Measurements from ENCODE around the gene SLC16A5.
A peak's percentile ranks its signal among the peaks of the same experiment; 100 is the strongest.

Gene SLC16A5

GRCh38 chr17:75074532-75074931, 13.2 kb upstream of the SLC16A5 start:
- Histone ChIP-seq H3K4me3 (ENCODE audit: insufficient read depth, low read depth, low read length, poor library complexity, severe bottlenecking) (no peak overlapping the region), H3K9me3 (ENCODE audit: control insufficient read depth, low read length) (no peaks in the 10 kb centered on the region), H3K27ac (ENCODE audit: insufficient read depth, low read length, poor library complexity, severe bottlenecking) (no peak overlapping the region), H3K36me3 (ENCODE audit: control insufficient read depth, insufficient read depth, low read length) (no peaks in the 10 kb centered on the region), H3K4me1 (ENCODE audit: control insufficient read depth, insufficient read depth, low read length, poor library complexity, severe bottlenecking) (peaks cover 10% of the 10 kb centered on the region), H3K27me3 (replicated peaks; ENCODE audit: control insufficient read depth, insufficient read depth, low read length, poor library complexity, severe bottlenecking) (no peaks in the 10 kb centered on the region)
- DNase-seq = no peak

GRCh38 chr17:75075597-75076336, 12.0 kb upstream of the SLC16A5 start:
- Histone ChIP-seq H3K27me3 (replicated peaks; ENCODE audit: control insufficient read depth, insufficient read depth, low read length, poor library complexity, severe bottlenecking) (no peaks in the 10 kb centered on the region), H3K27ac (ENCODE audit: insufficient read depth, low read length, poor library complexity, severe bottlenecking) (no peak overlapping the region), H3K36me3 (ENCODE audit: control insufficient read depth, insufficient read depth, low read length) (no peaks in the 10 kb centered on the region), H3K9me3 (ENCODE audit: control insufficient read depth, low read length) (no peaks in the 10 kb centered on the region), H3K4me1 (ENCODE audit: control insufficient read depth, insufficient read depth, low read length, poor library complexity, severe bottlenecking) (peaks cover 10% of the 10 kb centered on the region), H3K4me3 (ENCODE audit: insufficient read depth, low read depth, low read length, poor library complexity, severe bottlenecking) (no peak overlapping the region)
- no peak for DNase-seq

GRCh38 chr17:75077072-75077495, 10.7 kb upstream of the SLC16A5 start:
- no peak for DNase-seq
- no peaks in the 10 kb centered on the region for H3K27me3 ChIP-seq (replicated peaks; ENCODE audit: control insufficient read depth, insufficient read depth, low read length, poor library complexity, severe bottlenecking)
- no peaks in the 10 kb centered on the region for H3K9me3 ChIP-seq (ENCODE audit: control insufficient read depth, low read length)
- H3K27ac ChIP-seq (ENCODE audit: insufficient read depth, low read length, poor library complexity, severe bottlenecking) = peak overlapping the region; percentile 32
- H3K4me3 ChIP-seq (ENCODE audit: insufficient read depth, low read depth, low read length, poor library complexity, severe bottlenecking) = peak overlapping the region; percentile 52
- peaks cover 10% of the 10 kb centered on the region for H3K4me1 ChIP-seq (ENCODE audit: control insufficient read depth, insufficient read depth, low read length, poor library complexity, severe bottlenecking)
- H3K36me3 ChIP-seq (ENCODE audit: control insufficient read depth, insufficient read depth, low read length) = no peaks in the 10 kb centered on the region

GRCh38 chr17:75077496-75078283, 10.1 kb upstream of the SLC16A5 start:
- Histone ChIP-seq H3K4me1 (ENCODE audit: control insufficient read depth, insufficient read depth, low read length, poor library complexity, severe bottlenecking) (peaks cover 10% of the 10 kb centered on the region), H3K27me3 (replicated peaks; ENCODE audit: control insufficient read depth, insufficient read depth, low read length, poor library complexity, severe bottlenecking) (no peaks in the 10 kb centered on the region), H3K9me3 (ENCODE audit: control insufficient read depth, low read length) (no peaks in the 10 kb centered on the region), H3K36me3 (ENCODE audit: control insufficient read depth, insufficient read depth, low read length) (no peaks in the 10 kb centered on the region), H3K4me3 (ENCODE audit: insufficient read depth, low read depth, low read length, poor library complexity, severe bottlenecking) (peak overlapping the region; percentile 52), H3K27ac (ENCODE audit: insufficient read depth, low read length, poor library complexity, severe bottlenecking) (peak overlapping the region; percentile 32)
- peak in 1 of 3 donors; percentile 16 for DNase-seq

GRCh38 chr17:75078284-75079022, 9.3 kb upstream of the SLC16A5 start:
- no peaks in the 10 kb centered on the region for H3K36me3 ChIP-seq (ENCODE audit: control insufficient read depth, insufficient read depth, low read length)
- no peak overlapping the region for H3K27ac ChIP-seq (ENCODE audit: insufficient read depth, low read length, poor library complexity, severe bottlenecking)
- H3K4me3 ChIP-seq (ENCODE audit: insufficient read depth, low read depth, low read length, poor library complexity, severe bottlenecking) = no peak overlapping the region
- no peaks in the 10 kb centered on the region for H3K9me3 ChIP-seq (ENCODE audit: control insufficient read depth, low read length)
- H3K4me1 ChIP-seq (ENCODE audit: control insufficient read depth, insufficient read depth, low read length, poor library complexity, severe bottlenecking) = peaks cover 10% of the 10 kb centered on the region
- DNase-seq = no peak
- H3K27me3 ChIP-seq (replicated peaks; ENCODE audit: control insufficient read depth, insufficient read depth, low read length, poor library complexity, severe bottlenecking) = no peaks in the 10 kb centered on the region

- no peak overlapping the region for H3K4me3 ChIP-seq (ENCODE audit: insufficient read depth, low read depth, low read length, poor library complexity, severe bottlenecking)
- DNase-seq = no peak
- no peaks in the 10 kb centered on the region for H3K27me3 ChIP-seq (replicated peaks; ENCODE audit: control insufficient read depth, insufficient read depth, low read length, poor library complexity, severe bottlenecking)
- no peak overlapping the region for H3K27ac ChIP-seq (ENCODE audit: insufficient read depth, low read length, poor library complexity, severe bottlenecking)
- H3K9me3 ChIP-seq (ENCODE audit: control insufficient read depth, low read length) = no peaks in the 10 kb centered on the region
- H3K4me1 ChIP-seq (ENCODE audit: control insufficient read depth, insufficient read depth, low read length, poor library complexity, severe bottlenecking) = peaks cover 11% of the 10 kb centered on the region
- H3K36me3 ChIP-seq (ENCODE audit: control insufficient read depth, insufficient read depth, low read length) = no peaks in the 10 kb centered on the region
Measured at GRCh38 chr17:75079023-75079373, 8.8 kb upstream of the SLC16A5 start.

- Histone ChIP-seq H3K4me3 (ENCODE audit: insufficient read depth, low read depth, low read length, poor library complexity, severe bottlenecking) (no peak overlapping the region), H3K36me3 (ENCODE audit: control insufficient read depth, insufficient read depth, low read length) (no peaks in the 10 kb centered on the region), H3K4me1 (ENCODE audit: control insufficient read depth, insufficient read depth, low read length, poor library complexity, severe bottlenecking) (peaks cover 15% of the 10 kb centered on the region), H3K9me3 (ENCODE audit: control insufficient read depth, low read length) (no peaks in the 10 kb centered on the region), H3K27ac (ENCODE audit: insufficient read depth, low read length, poor library complexity, severe bottlenecking) (no peak overlapping the region), H3K27me3 (replicated peaks; ENCODE audit: control insufficient read depth, insufficient read depth, low read length, poor library complexity, severe bottlenecking) (no peaks in the 10 kb centered on the region)
- no peak for DNase-seq
Measured at GRCh38 chr17:75081611-75082540, 5.9 kb upstream of the SLC16A5 start.

GRCh38 chr17:75082683-75083082, 5.1 kb upstream of the SLC16A5 start:
- peaks cover 17% of the 10 kb centered on the region for H3K4me1 ChIP-seq (ENCODE audit: control insufficient read depth, insufficient read depth, low read length, poor library complexity, severe bottlenecking)
- H3K27me3 ChIP-seq (replicated peaks; ENCODE audit: control insufficient read depth, insufficient read depth, low read length, poor library complexity, severe bottlenecking) = no peaks in the 10 kb centered on the region
- H3K4me3 ChIP-seq (ENCODE audit: insufficient read depth, low read depth, low read length, poor library complexity, severe bottlenecking) = no peak overlapping the region
- no peaks in the 10 kb centered on the region for H3K36me3 ChIP-seq (ENCODE audit: control insufficient read depth, insufficient read depth, low read length)
- no peaks in the 10 kb centered on the region for H3K9me3 ChIP-seq (ENCODE audit: control insufficient read depth, low read length)
- no peak for DNase-seq
- no peak overlapping the region for H3K27ac ChIP-seq (ENCODE audit: insufficient read depth, low read length, poor library complexity, severe bottlenecking)

- H3K4me1 ChIP-seq (ENCODE audit: control insufficient read depth, insufficient read depth, low read length, poor library complexity, severe bottlenecking) = peaks cover 10% of the 10 kb centered on the region
- no peaks in the 10 kb centered on the region for H3K27me3 ChIP-seq (replicated peaks; ENCODE audit: control insufficient read depth, insufficient read depth, low read length, poor library complexity, severe bottlenecking)
- H3K4me3 ChIP-seq (ENCODE audit: insufficient read depth, low read depth, low read length, poor library complexity, severe bottlenecking) = no peak overlapping the region
- DNase-seq = no peak
- H3K36me3 ChIP-seq (ENCODE audit: control insufficient read depth, insufficient read depth, low read length) = no peaks in the 10 kb centered on the region
- no peak overlapping the region for H3K27ac ChIP-seq (ENCODE audit: insufficient read depth, low read length, poor library complexity, severe bottlenecking)
- H3K9me3 ChIP-seq (ENCODE audit: control insufficient read depth, low read length) = no peaks in the 10 kb centered on the region
Measured at GRCh38 chr17:75084039-75084660, 3.6 kb upstream of the SLC16A5 start.

Data from effector memory CD4-positive, alpha-beta T cell (primary cell).